ENCODE measurements around the gene CTTNBP2NL. TPM values are rescaled to one million over a fixed set of nuclear protein-coding genes. Genes with fewer than 3 reads are reported as not detected.
"Not testable (repeated sequence)": the region's sequence is repeated elsewhere in the genome, so short reads cannot be mapped to it uniquely, and the experiment has no call there.

The CTTNBP2NL gene
- total RNA-seq, 1 donor from 2014 or later = 1.0 TPM

- intact Hi-C loops (cut with micrococcal nuclease) = no loop called here
Observed at GRCh38 chr1:112386731-112387346, 9.2 kb upstream of the CTTNBP2NL start.

GRCh38 chr1:112387807-112388206 is 8.2 kb upstream of the CTTNBP2NL start:
- intact Hi-C loops (cut with micrococcal nuclease) = no loop called here

GRCh38 chr1:112388436-112388835 is 7.6 kb upstream of the CTTNBP2NL start:
- intact Hi-C loops (cut with micrococcal nuclease) = no loop called here

- intact Hi-C loops (cut with micrococcal nuclease) = loop anchor here (2.0 to 10.0 kb wide), 3 partner anchors 229 to 685 kb away; partner anchors contain the start of genes CAPZA1, LRIG2 and ST7L
Observed at GRCh38 chr1:112389689-112390088, 6.3 kb upstream of the CTTNBP2NL start.

- intact Hi-C loops (cut with micrococcal nuclease) = loop anchor here (2.0 to 10.0 kb wide), 3 partner anchors 228 to 684 kb away; partner anchors contain the start of genes CAPZA1, LRIG2 and ST7L
Observed at GRCh38 chr1:112390335-112390734, 5.7 kb upstream of the CTTNBP2NL start.

GRCh38 chr1:112390775-112391602 is 5.0 kb upstream of the CTTNBP2NL start:
- intact Hi-C loops (cut with micrococcal nuclease) = loop anchor here (1.0 to 10.0 kb wide), 5 partner anchors 75 to 684 kb away; partner anchors contain the start of genes CAPZA1, LRIG2, RHOC and ST7L

- intact Hi-C loops (cut with micrococcal nuclease) = loop anchor here (1.0 to 10.0 kb wide), 5 partner anchors 75 to 683 kb away; partner anchors contain the start of genes CAPZA1, LRIG2, RHOC and ST7L
Observed at GRCh38 chr1:112391603-112391940, 4.4 kb upstream of the CTTNBP2NL start.

GRCh38 chr1:112393631-112393974 is 2.4 kb upstream of the CTTNBP2NL start:
- intact Hi-C loops (cut with micrococcal nuclease) = loop anchor here (10.0 kb wide), 2 partner anchors 411 to 681 kb away; partner anchors contain the start of gene LRIG2

- intact Hi-C loops (cut with micrococcal nuclease) = loop anchor here (10.0 kb wide), 2 partner anchors 410 to 680 kb away; partner anchors contain the start of gene LRIG2
Observed at GRCh38 chr1:112394743-112395062, 1.3 kb upstream of the CTTNBP2NL start.

- intact Hi-C loops (cut with micrococcal nuclease) = loop anchor here (10.0 kb wide), 2 partner anchors 409 to 679 kb away; partner anchors contain the start of gene LRIG2
Observed at GRCh38 chr1:112395256-112395820, 676 bp upstream of the CTTNBP2NL start.

GRCh38 chr1:112396653-112397471 is 848 bp downstream of the CTTNBP2NL start:
- intact Hi-C loops (cut with micrococcal nuclease) = loop anchor here (10.0 kb wide), 2 partner anchors 408 to 678 kb away; partner anchors contain the start of gene LRIG2

- intact Hi-C loops (cut with micrococcal nuclease) = loop anchor here (10.0 kb wide), 2 partner anchors 407 to 677 kb away; partner anchors contain the start of gene LRIG2
Observed at GRCh38 chr1:112397841-112398240, 1.8 kb downstream of the CTTNBP2NL start.

GRCh38 chr1:112399456-112399855 is 3.4 kb downstream of the CTTNBP2NL start:
- intact Hi-C loops (cut with micrococcal nuclease) = loop anchor here (10.0 kb wide), 2 partner anchors 405 to 675 kb away; partner anchors contain the start of gene LRIG2

GRCh38 chr1:112400706-112401105 is 4.7 kb downstream of the CTTNBP2NL start:
- intact Hi-C loops (cut with micrococcal nuclease) = not testable (repeated sequence)

- intact Hi-C loops (cut with micrococcal nuclease) = no loop called here
Observed at GRCh38 chr1:112402682-112403643, 6.9 kb downstream of the CTTNBP2NL start.

- intact Hi-C loops (cut with micrococcal nuclease) = no loop called here
Observed at GRCh38 chr1:112406771-112407170, 10.8 kb downstream of the CTTNBP2NL start.

- intact Hi-C loops (cut with micrococcal nuclease) = no loop called here
Observed at GRCh38 chr1:112409414-112409813, 13.4 kb downstream of the CTTNBP2NL start.

- intact Hi-C loops (cut with micrococcal nuclease) = no loop called here
Observed at GRCh38 chr1:112410673-112411072, 14.7 kb downstream of the CTTNBP2NL start.

GRCh38 chr1:112417271-112417670 is 21.3 kb downstream of the CTTNBP2NL start:
- intact Hi-C loops (cut with micrococcal nuclease) = no loop called here
